SK-N-SH (cell line): ENCODE results near the gene RIPK4. TPM values are rescaled to one million over a fixed set of nuclear protein-coding genes. Genes with fewer than 3 reads are reported as not detected.

Source experiments
- CTCF ChIA-PET: fragments of 300-600, 350-600 bp; formaldehyde crosslinking; extraction: SDS; loops from one replicate; lab custom pipeline; 2021; lab: Yijun Ruan, JAX
- POLR2A ChIA-PET: fragments of 350-600 bp; sonication (Branson Sonifier 250); formaldehyde crosslinking; extraction: SDS; loops from one replicate; lab custom pipeline; 2020; ENCODE audit warnings: antibody characterized with exemption, inconsistent platforms; lab: Yijun Ruan, JAX
- DNase-seq: peaks from one replicate; pipeline ENCODE4 v3.0.0; 2012
- H2AFZ ChIP-seq: fragments of 200-600 bp; sonication (generic); 2 replicates; pipeline ENCODE4 v1.8.1; 2016; ENCODE audit warnings: antibody characterized with exemption, mild to moderate bottlenecking, low read depth
- H3F3A ChIP-seq: fragments of 200-600 bp; sonication (generic); replicated peaks from 2 replicates; pipeline ENCODE3; 2016; ENCODE audit warnings: antibody characterized with exemption, mild to moderate bottlenecking; ENCODE audit not compliant: insufficient read depth
- H3K27ac ChIP-seq, 2 experiments: fragments of 200-500 bp in 1 of 2; fragments of 200-600 bp in 1 of 2; sonication (Bioruptor generic) in 1 of 2; sonication (generic), shearing (Covaris generic) in 1 of 2; 2 replicates each; pipeline versions ENCODE4 v1.5.1 to v1.6.1; 2014 to 2016; ENCODE audit warnings: low read depth in 2 of 2, inconsistent platforms in 1 of 2, low read length in 1 of 2, mild to moderate bottlenecking in 1 of 2, mixed read lengths in 1 of 2
- H3K27me3 ChIP-seq: fragments of 200-600 bp; sonication (generic), shearing (Covaris generic); 2 replicates; pipeline ENCODE4 v1.6.1; 2016; ENCODE audit warnings: mixed run types; ENCODE audit not compliant: insufficient read depth
- H3K36me3 ChIP-seq, 2 experiments: fragments of 200-500 bp in 1 of 2; fragments of 200-600 bp in 1 of 2; sonication (Bioruptor generic) in 1 of 2; sonication (generic) in 1 of 2; replicated peaks in 1 of 2; 2 replicates each; pipeline versions ENCODE3 to v1.5.1; 2014 to 2016; ENCODE audit warnings: low read length in 1 of 2, mild to moderate bottlenecking in 1 of 2; ENCODE audit not compliant: insufficient read depth in 2 of 2, control insufficient read depth in 1 of 2
- H3K4me1 ChIP-seq, 2 experiments: fragments of 200-500 bp in 1 of 2; fragments of 200-600 bp in 1 of 2; sonication (Bioruptor generic) in 1 of 2; sonication (generic), shearing (Covaris generic) in 1 of 2; 2 replicates each; pipeline versions ENCODE4 v1.5.1 to v1.6.1; 2014 to 2016; ENCODE audit warnings: low read depth in 1 of 2, low read length in 1 of 2, mixed run types in 1 of 2; ENCODE audit not compliant: insufficient read depth in 2 of 2, control insufficient read depth in 1 of 2
- H3K4me2 ChIP-seq: fragments of 200-600 bp; sonication (generic), shearing (Covaris generic); 2 replicates; pipeline ENCODE4 v1.6.1; 2017; ENCODE audit warnings: mixed run types
- H3K4me3 ChIP-seq, 2 experiments: fragments of 200-500 bp in 1 of 2; fragments of 200-600 bp in 1 of 2; sonication (Bioruptor generic) in 1 of 2; sonication (generic), shearing (Covaris generic) in 1 of 2; 2 replicates each; pipeline versions ENCODE4 v1.5.1 to v1.8.1; 2014 to 2016; ENCODE audit warnings: low read depth in 2 of 2, inconsistent platforms in 1 of 2, low read length in 1 of 2, mild to moderate bottlenecking in 1 of 2, mixed read lengths in 1 of 2, moderate library complexity in 1 of 2
- H3K79me2 ChIP-seq: fragments of 200-600 bp; sonication (generic); 2 replicates; pipeline ENCODE4 v1.8.1; 2017; ENCODE audit warnings: mild to moderate bottlenecking; ENCODE audit not compliant: insufficient read depth
- H3K9ac ChIP-seq: fragments of 200-600 bp; sonication (generic); 2 replicates; pipeline ENCODE4 v1.6.1; 2017; ENCODE audit warnings: mixed run types
- H3K9me2 ChIP-seq: fragments of 200-600 bp; sonication (generic); 2 replicates; pipeline ENCODE4 v1.6.1; 2017; ENCODE audit warnings: mixed run types
- H3K9me3 ChIP-seq: fragments of 200-600 bp; sonication (generic); 2 replicates; pipeline ENCODE4 v1.6.1; 2017; ENCODE audit warnings: mixed run types, mild to moderate bottlenecking, moderate library complexity
- H4K20me1 ChIP-seq: fragments of 200-600 bp; sonication (generic); 2 replicates; pipeline ENCODE4 v1.6.1; 2017; ENCODE audit warnings: mild to moderate bottlenecking, mixed run types; ENCODE audit not compliant: insufficient read depth
- CHD2 ChIP-seq: fragments of 150-350 bp; IDR thresholded peaks from 2 replicates; pipeline ENCODE4 v1.6.1; 2018; ENCODE audit warnings: low read length; ENCODE audit not compliant: partially characterized antibody
- EZH2phosphoT487 ChIP-seq: fragments of 200-600 bp; sonication (generic); IDR thresholded peaks from 2 replicates; pipeline ENCODE4 v1.6.1; 2017; ENCODE audit warnings: low read depth, mixed run types, mild to moderate bottlenecking, antibody characterized with exemption, moderate library complexity, borderline replicate concordance
- FOSL2 ChIP-seq: IDR thresholded peaks from 2 replicates; pipeline ENCODE4 v1.4.0; 2012; ENCODE audit warnings: low read depth, mild to moderate bottlenecking, moderate library complexity, borderline replicate concordance
- FOXJ3 ChIP-seq: sonication (generic); formaldehyde crosslinking; IDR thresholded peaks from 2 replicates; pipeline ENCODE4 v1.5.1; 2020; ENCODE audit warnings: mild to moderate bottlenecking, missing genetic modification reagents
- FOXM1 ChIP-seq: IDR thresholded peaks from 2 replicates; pipeline ENCODE4 v1.4.0; 2012; ENCODE audit warnings: low read depth, mild to moderate bottlenecking
- GABPA ChIP-seq: IDR thresholded peaks from 2 replicates; pipeline ENCODE4 v1.4.0; 2012; ENCODE audit warnings: low read depth, mild to moderate bottlenecking
- IRF3 ChIP-seq: fragments of 150-350 bp; IDR thresholded peaks from 2 replicates; pipeline ENCODE4 v1.6.1; 2016; ENCODE audit warnings: mild to moderate bottlenecking, low read depth, low read length
- JUND ChIP-seq: IDR thresholded peaks from 2 replicates; pipeline ENCODE4 v1.4.0; 2012
- MEF2A ChIP-seq: IDR thresholded peaks from 2 replicates; pipeline ENCODE4 v1.4.0; 2012; ENCODE audit warnings: low read depth, borderline replicate concordance
- MXI1 ChIP-seq: IDR thresholded peaks from 2 replicates; pipeline ENCODE4 v1.6.1; 2012; ENCODE audit warnings: mild to moderate bottlenecking, low read depth, low read length, improper control_type of control experiment
- PBX3 ChIP-seq: IDR thresholded peaks from 2 replicates; pipeline ENCODE4; 2012
- RCOR1 ChIP-seq: fragments of 150-350 bp; IDR thresholded peaks from 2 replicates; pipeline ENCODE4 v1.6.1; 2017; ENCODE audit warnings: antibody characterized with exemption, low read length
- SMC3 ChIP-seq: IDR thresholded peaks from 2 replicates; pipeline ENCODE4 v1.6.1; 2012; ENCODE audit warnings: low read depth, low read length, improper control_type of control experiment
- TCF12 ChIP-seq: IDR thresholded peaks from 2 replicates; pipeline ENCODE4 v1.4.0; 2012
- USF2 ChIP-seq: fragments of 150-350 bp; IDR thresholded peaks from 2 replicates; pipeline ENCODE4 v1.6.1; 2017; ENCODE audit warnings: antibody characterized with exemption, low read length, low read depth, borderline replicate concordance
- ZBTB33 ChIP-seq: IDR thresholded peaks from 2 replicates; pipeline ENCODE4 v1.4.0; 2012; ENCODE audit warnings: low read depth, borderline replicate concordance
- WGBS: methylation state at CpG from one replicate; pipeline ENCODE4 v1.1.6; 2017; ENCODE audit warnings: low lambda C conversion rate; 5-methylcytosine and 5-hydroxymethylcytosine counted together
- polyA plus RNA-seq, 3 experiments: library from polyadenylated mRNA; depleted of rRNA; stranded (reverse); fragments of >200 nt; gene quantifications; 2 replicates each; pipeline ENCODE4 v1.2.3, GENCODE V29; 2012

The RIPK4 gene
- polyA plus RNA-seq, 1 of the 3 experiments (the other 2 are of a cell fraction): 11.0 TPM

GRCh38 chr21:41772351-41773080 lies 5.7 kb upstream of the RIPK4 start:
- no peak for DNase-seq
- no peaks in the 10 kb centered on the region for H3K36me3 ChIP-seq
- CTCF ChIA-PET: interaction anchor here (2.2 kb wide), 1 partner anchor 160 kb away, joined by 10 read pairs; no protein-coding TSS in a partner anchor
- no peak overlapping the region for H3K9ac ChIP-seq
- H3K4me1 ChIP-seq: no peaks in the 10 kb centered on the region
- no peak overlapping the region for H3K27ac ChIP-seq
- no peaks in the 10 kb centered on the region for H4K20me1 ChIP-seq
- no peak overlapping the region for H3K4me2 ChIP-seq
- H3K27me3 ChIP-seq: no peaks in the 10 kb centered on the region
- 73% methylated on average over 13 of the region's 16 CpGs for WGBS
- no peak overlapping the region for H3K4me3 ChIP-seq
- peaks cover 10% of the 10 kb centered on the region for H3F3A ChIP-seq
- no peaks in the 10 kb centered on the region for H3K9me2 ChIP-seq
- H3K9me3 ChIP-seq: no peaks in the 10 kb centered on the region
- no peak overlapping the region for H2AFZ ChIP-seq
- POLR2A ChIA-PET: no interaction called here
- H3K79me2 ChIP-seq: no peaks in the 10 kb centered on the region
- TF ChIP-seq RCOR1: no peak
- TF ChIP-seq ZBTB33: no peak
- TF ChIP-seq MEF2A: no peak
- TF ChIP-seq CHD2: no peak
- TF ChIP-seq IRF3: no peak
- TF ChIP-seq MXI1: no peak
- no peak for TF ChIP-seq JUND
- TF ChIP-seq USF2: no peak
- no peak for TF ChIP-seq FOSL2
- no peak for TF ChIP-seq TCF12
- no peak for TF ChIP-seq GABPA
- TF ChIP-seq EZH2phosphoT487: no peak
- no peak for TF ChIP-seq PBX3
- TF ChIP-seq FOXJ3: no peak
- no peak for TF ChIP-seq SMC3
- TF ChIP-seq FOXM1: no peak
